GM19468 (cell line): ENCODE results near the gene NT5DC3.
"Not testable (repeated sequence)": the region's sequence is repeated elsewhere in the genome, so short reads cannot be mapped to it uniquely, and the experiment has no call there.

Source experiments
- ATAC-seq: cut with Tn5 transposase; IDR thresholded peaks from one replicate; pipeline ENCODE4 v1.9.1; 2021; ENCODE audit warnings: mild to moderate bottlenecking, moderate library complexity, moderate number of reproducible peaks; ENCODE audit not compliant: unreplicated experiment; ENCODE audit errors: extremely low read depth

The NT5DC3 gene

DNA sequence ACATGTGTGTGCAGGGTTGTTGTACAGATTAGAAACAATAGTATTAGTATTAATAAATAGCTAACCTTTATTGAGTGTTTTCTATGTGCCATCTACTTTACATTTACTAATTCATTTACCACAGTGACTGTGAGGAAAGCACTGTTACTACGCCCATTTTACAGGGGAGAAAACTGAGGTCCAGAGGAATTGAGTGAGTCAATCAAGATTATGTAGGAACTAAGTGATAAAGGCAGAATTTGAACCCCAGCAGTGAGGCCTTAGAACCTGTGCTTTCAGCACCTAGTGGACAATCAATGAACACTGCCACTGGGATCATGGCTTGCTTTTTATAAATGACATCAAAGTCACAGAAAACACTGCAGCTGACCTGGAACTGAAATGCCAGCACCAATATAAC, 28.2 kb downstream of the NT5DC3 start:
- no peak for ATAC-seq

DNA sequence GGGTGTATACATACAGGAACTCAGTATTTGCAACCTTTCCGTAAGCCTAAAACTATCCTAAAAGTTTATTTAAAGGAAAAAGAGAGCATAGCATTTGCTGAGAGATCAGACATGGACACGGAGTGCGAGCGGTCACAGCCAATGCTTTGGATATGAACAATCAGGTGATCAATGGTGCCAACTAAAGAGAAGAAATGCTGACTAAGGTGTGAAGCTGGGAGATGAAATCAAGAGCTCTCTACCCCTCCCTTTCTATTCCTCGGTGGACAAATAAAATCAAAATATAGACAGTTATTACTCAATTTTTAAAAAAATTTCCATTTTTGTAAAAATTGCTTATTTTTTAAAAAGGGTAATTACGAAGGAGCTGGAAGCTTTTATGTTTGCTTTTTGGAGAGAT, 29.2 kb downstream of the NT5DC3 start:
- no peak for ATAC-seq

DNA sequence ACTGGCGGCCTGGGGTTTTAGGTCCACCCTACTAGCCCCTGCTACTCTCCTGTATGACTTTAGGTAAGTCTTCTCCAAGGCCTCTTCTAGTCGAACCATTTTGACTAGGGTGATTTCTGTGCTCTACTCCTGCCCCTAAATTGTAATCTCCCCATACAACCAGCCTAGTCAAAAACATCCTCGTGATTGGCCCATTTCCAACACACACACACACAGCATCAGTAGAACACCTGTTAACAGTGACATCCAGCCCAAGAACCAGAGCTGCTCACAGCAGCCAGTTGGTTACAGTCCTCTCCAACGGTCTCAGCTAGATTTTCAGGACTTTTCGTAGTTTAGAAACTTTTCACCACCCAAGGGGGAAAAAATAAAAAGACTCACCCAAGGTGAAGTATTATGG, 30.9 kb downstream of the NT5DC3 start:
- ATAC-seq = no peak

GRCh38 chr12:103809639-103810038, 31.4 kb downstream of the NT5DC3 start:
- ATAC-seq = not testable (repeated sequence)

DNA sequence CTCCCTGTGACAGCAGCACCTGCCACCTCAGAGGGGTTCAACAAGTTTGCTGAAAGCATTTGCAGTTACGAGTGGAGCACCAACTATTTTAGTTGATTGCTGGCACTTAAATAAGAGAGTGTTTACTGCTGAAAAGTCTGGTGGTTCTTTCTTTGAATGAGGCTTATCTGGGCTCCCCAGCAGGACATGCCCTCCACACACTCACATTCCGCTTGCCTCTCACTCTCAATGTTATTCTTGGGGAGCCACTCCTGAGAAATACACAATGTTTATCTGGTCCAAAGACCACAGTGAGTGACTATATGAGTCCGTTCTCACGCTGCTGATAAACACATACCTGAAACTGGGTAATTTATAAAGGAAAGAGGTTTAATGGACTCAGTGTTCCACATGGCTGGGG, 31.9 kb downstream of the NT5DC3 start:
- no peak for ATAC-seq

DNA sequence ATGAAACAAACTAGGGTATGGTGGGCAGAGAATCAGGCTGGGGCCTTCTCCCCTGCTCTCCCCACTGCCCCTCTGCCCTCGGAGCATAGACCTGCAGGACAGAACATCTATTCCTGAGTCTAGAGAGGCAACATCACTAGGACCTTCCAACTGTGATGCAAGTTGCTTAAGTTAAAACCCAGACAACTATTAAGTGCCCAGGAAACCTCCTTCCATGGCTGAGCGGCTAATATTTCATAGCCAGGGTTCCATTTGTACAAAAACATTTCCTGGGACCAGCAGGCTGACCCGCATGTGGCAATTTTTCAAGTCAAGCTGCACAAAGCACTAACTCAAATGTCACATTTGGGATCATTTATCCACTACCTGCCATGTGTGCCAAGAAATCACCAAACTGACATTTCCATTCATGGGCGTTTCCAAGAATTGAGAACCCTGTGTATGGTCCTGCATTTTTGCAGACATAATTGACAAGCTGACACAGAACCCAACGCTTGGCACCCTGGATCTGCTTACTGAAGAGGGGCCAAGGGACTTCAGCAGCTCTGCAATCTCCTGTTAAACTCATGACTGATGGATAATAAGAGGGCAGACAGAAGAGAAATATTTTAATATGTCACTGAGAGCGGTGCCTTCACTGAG, 32.7 kb downstream of the NT5DC3 start:
- ATAC-seq = no peak

DNA sequence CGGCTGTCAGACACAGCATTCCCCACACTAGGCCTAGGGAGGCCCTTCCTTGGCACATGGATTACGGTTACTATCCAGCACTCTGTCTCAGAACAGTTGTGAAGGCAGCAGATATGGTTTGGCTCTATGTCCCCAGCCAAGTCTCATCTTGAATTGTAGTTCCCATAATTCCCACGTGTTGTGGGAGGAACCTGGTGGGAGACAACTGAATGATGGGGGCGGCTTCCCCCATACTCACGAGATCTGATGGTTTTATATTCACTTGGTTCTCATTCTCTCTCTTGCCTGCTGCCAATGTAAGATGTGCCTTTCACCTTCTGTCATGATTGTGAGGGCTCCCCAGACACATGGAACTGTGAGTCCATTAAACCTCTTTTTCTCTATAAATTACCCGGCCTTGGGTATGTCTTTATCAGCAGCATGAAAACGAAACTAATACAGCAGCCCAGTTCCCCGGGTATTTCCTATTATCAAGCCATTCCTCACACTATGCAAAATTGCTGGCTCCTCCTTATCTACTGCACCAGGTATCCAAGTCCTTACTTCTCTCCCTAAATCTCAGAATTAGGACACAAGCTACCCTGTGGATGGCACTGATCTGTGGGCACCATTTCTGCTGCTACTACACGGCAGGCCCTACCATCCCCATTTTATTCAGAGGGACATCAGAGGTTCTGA, 33.3 kb downstream of the NT5DC3 start:
- no peak for ATAC-seq

GRCh38 chr12:103806803-103807202, 34.2 kb downstream of the NT5DC3 start:
- ATAC-seq = no peak

GRCh38 chr12:103805655-103806360, 35.2 kb downstream of the NT5DC3 start:
- no peak for ATAC-seq

GRCh38 chr12:103803847-103804246, 37.2 kb downstream of the NT5DC3 start:
- no peak for ATAC-seq

DNA sequence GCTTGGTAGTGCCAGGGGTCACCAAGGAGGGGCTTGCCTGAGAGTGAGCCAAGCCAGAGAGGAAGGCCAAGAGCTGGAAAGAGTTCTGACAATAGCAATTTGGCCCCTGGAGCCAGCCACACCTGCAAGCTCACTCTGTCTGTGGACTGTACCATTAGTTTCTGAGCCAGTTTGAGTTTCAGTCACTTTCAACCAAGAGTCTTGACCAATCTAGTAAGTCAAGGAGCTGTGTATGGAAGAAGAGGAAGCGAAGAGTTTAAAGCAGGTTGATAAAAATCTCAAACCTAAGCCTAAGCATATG, 38.5 kb downstream of the NT5DC3 start:
- no peak for ATAC-seq

- no peak for ATAC-seq
Measured at GRCh38 chr12:103801709-103802585, 39.1 kb downstream of the NT5DC3 start.

GRCh38 chr12:103799857-103800771, 40.9 kb downstream of the NT5DC3 start:
- no peak for ATAC-seq

DNA sequence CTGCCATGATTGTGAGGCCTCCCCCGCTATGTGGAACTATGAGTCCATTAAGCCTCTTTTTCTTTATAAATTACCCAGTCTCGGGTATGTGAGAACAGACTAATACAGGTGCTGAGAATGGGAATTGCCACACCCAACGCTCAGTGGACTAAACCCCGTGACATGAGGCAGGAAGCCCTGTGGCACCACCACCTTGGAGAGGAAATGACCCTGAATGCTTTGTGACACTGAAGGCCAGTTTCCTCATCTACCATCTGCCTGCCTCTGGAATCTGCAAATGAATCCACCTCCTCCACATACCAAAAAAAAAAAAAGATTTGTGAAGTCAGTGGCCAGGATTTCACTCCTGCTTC, 41.6 kb downstream of the NT5DC3 start:
- no peak for ATAC-seq

GRCh38 chr12:103798586-103798985, 42.4 kb downstream of the NT5DC3 start:
- ATAC-seq = no peak

DNA sequence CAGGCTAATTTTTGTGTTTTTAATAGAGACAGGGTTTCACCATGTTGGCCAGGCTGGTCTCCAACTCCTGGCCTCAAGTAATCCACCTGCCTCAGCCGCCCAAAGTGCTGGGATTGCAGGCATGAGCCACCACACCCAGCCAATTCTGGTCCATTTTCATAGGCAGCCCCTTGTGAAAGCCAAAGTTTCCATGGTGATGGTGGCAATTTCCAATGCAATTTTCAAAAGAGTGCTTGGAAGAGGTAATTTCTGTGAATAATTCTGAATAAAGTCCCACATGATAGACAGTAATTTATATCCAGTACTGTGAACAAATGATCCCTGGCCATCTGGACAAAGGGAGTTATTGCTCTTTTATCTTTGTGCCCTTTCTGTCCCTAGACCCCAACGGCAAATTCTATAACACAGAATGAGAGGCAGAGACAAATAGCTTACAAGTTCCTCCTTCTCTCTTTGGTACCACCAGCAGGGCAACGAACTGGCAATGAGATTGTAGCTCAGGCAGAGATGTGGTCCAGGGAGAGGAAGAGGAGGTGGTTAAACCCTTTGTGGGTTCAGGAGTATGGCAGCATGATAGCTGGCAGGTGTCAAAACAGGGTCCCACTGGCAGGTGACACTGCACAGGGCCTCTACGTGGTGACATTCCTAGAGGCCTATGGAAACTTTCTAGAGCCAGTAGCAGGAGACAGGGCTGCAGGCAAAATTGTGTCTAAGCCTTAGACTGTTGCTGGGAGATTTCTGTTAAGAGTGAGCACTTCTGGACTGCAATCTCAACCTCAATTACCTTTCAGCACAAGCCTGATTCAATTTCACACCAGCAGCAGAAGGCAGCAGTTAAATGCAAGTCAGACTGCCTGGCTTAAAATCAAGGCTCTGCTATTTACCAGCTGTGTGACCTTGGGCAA, 46.5 kb downstream of the NT5DC3 start:
- ATAC-seq = no peak

DNA sequence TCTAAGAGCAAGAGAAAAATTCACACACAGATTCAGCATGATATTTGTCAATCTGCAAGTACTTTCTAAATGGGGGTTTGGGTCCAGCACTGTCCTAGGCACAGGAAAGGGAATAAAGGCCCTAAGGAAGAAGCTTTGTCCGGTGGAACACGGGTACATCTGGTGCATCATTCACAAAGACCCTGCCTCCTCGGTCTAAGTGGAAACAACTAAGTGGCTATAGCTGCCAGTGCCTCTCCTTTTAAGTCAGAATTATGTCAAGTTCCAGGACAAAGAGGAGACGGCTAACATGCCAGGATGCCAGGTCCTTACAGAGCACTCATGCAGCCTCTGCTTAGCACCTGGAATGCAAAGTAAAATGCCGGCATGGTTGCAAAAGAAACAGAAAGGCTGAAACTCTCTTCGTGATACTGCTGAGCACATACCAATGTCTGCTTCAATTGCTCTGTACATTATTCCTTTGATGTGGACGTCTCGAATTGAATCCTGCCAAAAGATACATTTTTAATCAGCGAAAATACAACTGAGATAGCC, 47.5 kb downstream of the NT5DC3 start:
- ATAC-seq = no peak

GRCh38 chr12:103793046-103793445, 48.0 kb downstream of the NT5DC3 start:
- no peak for ATAC-seq
